Measurements from ENCODE around the gene ATN1.

DNA sequence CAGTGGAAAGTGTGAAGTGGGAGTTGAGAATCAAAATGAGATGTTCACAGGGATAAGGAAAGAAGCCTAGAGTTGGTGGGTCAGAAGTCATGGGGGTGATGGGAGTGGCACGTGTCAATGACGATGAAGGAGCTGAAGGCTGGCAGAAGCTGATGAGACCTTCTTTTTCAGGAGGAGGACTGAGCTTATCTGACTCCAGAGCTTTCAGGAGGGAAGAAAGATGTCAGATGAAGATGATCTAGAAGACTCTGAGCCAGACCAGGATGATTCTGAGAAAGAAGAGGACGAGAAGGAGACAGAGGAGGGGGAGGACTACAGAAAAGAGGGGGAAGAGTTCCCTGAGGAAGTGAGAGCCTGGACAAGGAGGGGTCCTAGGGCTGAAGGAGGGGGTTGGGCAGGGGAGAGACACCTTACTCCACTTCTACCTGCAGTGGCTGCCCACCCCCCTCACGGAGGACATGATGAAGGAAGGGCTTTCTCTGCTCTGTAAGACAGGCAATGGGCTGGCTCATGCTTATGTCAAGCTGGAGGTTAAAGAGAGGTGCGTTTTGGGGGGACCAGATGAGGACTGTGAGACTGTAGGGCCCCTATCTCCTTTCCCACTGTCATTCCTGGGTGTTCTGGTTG is 22.2 kb upstream of the ATN1 start:
- TF ChIP-seq CTCF (IDR thresholded peaks at IDR 0.05) (no peak), POLR2A (IDR thresholded peaks at IDR 0.05) (no peak), EP300 (IDR thresholded peaks at IDR 0.05) (no peak), POLR2AphosphoS5 (IDR thresholded peaks at IDR 0.05) (no peak)

Data from sigmoid colon (tissue), 4 donors.